Measurements from ENCODE around the gene NEGR1.

Gene NEGR1

DNA sequence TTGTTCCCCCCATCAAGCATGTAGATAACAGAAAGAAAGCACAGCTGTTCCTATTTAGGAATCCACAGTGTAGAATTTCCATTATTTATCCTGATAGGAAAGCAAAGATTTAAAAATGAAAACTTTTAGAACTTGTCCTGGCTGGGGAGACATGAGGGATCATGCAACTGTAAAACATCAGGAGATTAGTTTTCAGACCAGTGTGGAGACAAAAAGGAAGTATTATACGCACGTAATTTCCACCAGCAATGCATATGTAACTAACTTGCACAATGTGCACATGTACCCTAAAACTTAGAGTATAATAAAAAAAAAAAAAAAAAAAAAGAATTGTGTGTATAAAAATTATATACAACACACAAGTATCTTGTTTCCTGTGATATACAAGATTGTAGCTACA lies 172.4 kb downstream of the NEGR1 start:
- POLR2A ChIA-PET: no interaction called here
- CTCF ChIA-PET: no interaction called here
- TF ChIP-seq, protein P1, sequence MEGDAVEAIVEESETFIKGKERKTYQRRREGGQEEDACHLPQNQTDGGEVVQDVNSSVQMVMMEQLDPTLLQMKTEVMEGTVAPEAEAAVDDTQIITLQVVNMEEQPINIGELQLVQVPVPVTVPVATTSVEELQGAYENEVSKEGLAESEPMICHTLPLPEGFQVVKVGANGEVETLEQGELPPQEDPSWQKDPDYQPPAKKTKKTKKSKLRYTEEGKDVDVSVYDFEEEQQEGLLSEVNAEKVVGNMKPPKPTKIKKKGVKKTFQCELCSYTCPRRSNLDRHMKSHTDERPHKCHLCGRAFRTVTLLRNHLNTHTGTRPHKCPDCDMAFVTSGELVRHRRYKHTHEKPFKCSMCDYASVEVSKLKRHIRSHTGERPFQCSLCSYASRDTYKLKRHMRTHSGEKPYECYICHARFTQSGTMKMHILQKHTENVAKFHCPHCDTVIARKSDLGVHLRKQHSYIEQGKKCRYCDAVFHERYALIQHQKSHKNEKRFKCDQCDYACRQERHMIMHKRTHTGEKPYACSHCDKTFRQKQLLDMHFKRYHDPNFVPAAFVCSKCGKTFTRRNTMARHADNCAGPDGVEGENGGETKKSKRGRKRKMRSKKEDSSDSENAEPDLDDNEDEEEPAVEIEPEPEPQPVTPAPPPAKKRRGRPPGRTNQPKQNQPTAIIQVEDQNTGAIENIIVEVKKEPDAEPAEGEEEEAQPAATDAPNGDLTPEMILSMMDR (IDR thresholded peaks at IDR 0.05; ENCODE audit: insufficient read depth, low read length, missing control alignments): no peak
- H3K4me3 ChIP-seq (ENCODE audit: low read depth, low read length): no peak overlapping the region
- no peak for DNase-seq (ENCODE audit: low read depth, low spot score)

DNA sequence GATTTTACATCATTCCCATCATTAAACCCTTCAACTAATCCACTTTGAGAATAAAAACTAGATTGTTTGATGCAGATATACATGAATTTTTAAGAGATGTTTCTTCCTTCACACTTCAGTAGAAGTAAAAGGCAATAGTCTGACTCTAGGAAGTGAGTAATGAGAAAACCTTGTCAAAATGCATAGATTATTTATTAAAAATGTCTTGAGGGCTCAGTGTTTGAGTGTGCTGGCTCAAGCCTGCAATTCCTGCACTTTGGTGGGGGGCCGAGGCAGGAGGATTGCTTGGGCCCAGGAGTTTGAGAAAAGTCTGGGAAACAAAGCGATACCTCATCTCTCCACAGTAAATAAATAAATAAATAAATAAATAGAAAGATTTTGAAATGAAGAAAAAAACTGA lies 177.1 kb downstream of the NEGR1 start:
- CTCF ChIA-PET: no interaction called here
- DNase-seq (ENCODE audit: low read depth, low spot score): no peak
- TF ChIP-seq, protein P1 (IDR thresholded peaks at IDR 0.05; ENCODE audit: insufficient read depth, low read length, missing control alignments): no peak

DNA sequence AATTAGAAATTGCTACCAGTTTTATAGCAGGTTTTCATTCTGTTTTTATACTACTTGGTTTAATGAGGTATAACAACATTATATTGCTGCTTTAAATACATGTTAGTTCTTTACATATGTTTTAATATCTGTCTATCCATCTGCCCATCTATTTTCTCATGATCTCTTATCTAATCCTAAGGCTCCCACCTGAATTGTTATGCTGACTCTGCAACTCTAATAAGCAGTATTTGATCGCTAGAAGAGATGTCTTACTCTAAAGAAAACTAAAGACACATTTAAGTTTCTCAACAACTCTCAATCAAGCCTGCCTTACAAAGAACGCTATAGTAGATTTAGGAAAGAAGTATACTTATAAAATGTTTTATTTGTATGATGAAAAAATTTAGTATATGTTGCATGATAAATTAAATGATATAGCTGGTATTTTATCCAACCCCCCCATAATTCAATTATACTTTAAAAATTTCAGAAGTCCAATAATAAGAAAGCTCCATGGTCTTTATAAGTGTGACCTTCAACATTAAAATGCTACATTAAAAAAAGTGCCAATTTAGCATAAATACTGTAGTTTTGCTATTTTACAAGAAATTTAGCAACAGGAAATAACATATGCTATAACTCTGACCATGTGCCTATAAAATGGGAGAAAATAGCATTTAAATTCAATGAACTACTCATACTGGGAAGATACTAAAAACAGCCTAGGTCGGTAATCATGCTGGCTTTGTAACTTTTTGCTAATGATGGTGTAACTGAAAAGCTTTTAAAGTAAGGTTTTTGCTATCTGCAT lies 180.3 kb downstream of the NEGR1 start:
- no peak for DNase-seq (ENCODE audit: low read depth, low spot score)
- H3K4me3 ChIP-seq (ENCODE audit: low read depth, low read length): no peak overlapping the region
- TF ChIP-seq, protein P1 (IDR thresholded peaks at IDR 0.05; ENCODE audit: insufficient read depth, low read length, missing control alignments): no peak
- ChIA-PET CTCF (no interaction called here), POLR2A (no interaction called here)

More for the DNA sequence above, 177.1 kb downstream of the NEGR1 start:
- POLR2A ChIA-PET: no interaction called here
- H3K4me3 ChIP-seq (ENCODE audit: low read depth, low read length): no peak overlapping the region

DNA sequence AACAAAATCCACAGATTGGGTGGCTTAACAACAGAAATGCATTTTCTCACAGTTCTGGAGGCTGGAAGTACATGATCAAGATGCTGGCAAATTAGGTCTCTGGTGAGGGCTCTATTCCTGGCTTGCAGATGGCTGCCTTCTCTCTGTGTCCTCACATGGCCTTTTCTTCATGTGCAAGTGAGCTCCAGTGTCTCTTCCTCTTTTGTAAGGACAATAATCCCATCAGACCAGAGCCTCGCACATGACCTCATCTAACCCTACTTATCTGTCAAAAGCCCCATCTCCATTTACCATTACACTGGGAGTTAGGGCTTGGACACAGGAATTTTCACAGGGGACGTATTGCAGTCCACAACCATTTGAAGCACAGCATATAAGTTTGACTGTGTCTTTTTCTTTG lies 181.6 kb downstream of the NEGR1 start:
- TF ChIP-seq, protein P1 (IDR thresholded peaks at IDR 0.05; ENCODE audit: insufficient read depth, low read length, missing control alignments): no peak
- H3K4me3 ChIP-seq (ENCODE audit: low read depth, low read length): no peak overlapping the region
- CTCF ChIA-PET: no interaction called here
- POLR2A ChIA-PET: no interaction called here
- no peak for DNase-seq (ENCODE audit: low read depth, low spot score)

DNA sequence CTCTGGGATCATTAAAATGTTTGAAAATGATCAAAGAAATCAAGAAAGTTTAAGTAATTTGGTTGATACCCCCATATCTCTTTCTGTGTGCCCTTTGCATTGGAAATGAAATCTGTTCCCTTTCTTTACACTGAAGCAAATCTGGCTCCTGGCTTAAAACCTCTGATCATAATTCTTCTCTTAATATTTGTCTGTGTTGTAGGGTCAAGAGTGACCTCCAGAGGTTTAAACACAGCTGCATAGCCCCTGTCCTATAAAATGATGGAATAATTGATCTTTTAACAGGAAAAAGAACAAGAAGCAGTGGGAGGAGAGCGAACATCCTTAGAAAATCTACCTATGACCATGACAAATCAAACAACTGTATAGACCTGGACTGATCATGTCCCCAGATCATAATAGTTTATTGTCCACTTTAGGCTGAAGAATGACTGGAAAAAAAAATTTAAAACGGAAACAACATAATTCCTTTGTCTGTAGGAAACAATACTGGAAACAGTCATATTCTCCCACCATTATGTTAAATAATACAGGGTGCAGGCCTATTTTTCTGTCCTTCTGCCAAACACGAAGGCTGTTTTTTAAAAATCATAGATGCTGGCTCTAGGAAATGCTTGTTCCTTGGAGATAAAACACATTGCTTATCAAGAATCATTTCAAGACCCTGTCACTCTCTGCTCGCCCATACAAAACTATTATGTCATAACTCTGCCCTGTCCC lies 184.3 kb downstream of the NEGR1 start:
- DNase-seq (ENCODE audit: low read depth, low spot score): no peak
- H3K4me3 ChIP-seq (ENCODE audit: low read depth, low read length): no peak overlapping the region
- ChIA-PET CTCF (no interaction called here), POLR2A (no interaction called here)
- TF ChIP-seq, protein P1 (IDR thresholded peaks at IDR 0.05; ENCODE audit: insufficient read depth, low read length, missing control alignments): no peak

DNA sequence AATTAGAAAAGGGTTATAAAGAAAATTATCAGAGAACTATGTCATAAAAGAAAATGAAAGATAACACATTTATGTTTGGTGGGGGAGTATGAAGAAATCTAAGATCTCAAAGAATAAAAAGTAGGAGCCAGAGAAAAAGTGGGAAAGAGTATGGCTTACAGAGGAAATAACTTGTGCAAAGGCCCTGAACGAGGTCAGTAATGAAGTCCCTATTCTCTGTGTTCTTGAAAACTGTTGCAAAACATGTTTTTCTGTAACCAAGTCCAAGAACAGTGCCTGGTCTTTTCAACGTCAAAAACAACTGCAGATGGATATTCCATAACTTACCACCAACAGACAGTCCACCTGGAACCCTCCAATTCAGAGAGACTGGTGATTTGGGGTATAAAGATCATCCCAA lies 188.1 kb downstream of the NEGR1 start:
- ChIA-PET CTCF (no interaction called here), POLR2A (no interaction called here)
- no peak for DNase-seq (ENCODE audit: low read depth, low spot score)
- TF ChIP-seq, protein P1 (IDR thresholded peaks at IDR 0.05; ENCODE audit: insufficient read depth, low read length, missing control alignments): no peak
- no peak overlapping the region for H3K4me3 ChIP-seq (ENCODE audit: low read depth, low read length)

Measured in AG04449 (cell line).